Pancreas (tissue), 10 donors: ENCODE data around the gene CCBE1. TPM values are rescaled to one million over a fixed set of nuclear protein-coding genes. Genes with fewer than 3 reads are reported as not detected.
A peak's percentile ranks its signal among the peaks of the same experiment; 100 is the strongest.

ENCODE experiments used
- ATAC-seq, 4 donors: fragments of 200-7000 bp; cut with Tn5 transposase; one replicate each; pipeline versions ENCODE4 v1.8.0 to v1.9.1; 2020; ENCODE audit warnings: mild to moderate bottlenecking in 4 of 4, moderate library complexity in 4 of 4
- DNase-seq, 6 donors: peaks; one replicate each; pipeline ENCODE4 v3.0.0-alpha.2; 2020
- FAIRE-seq: peaks from 2 replicates; lab custom pipeline; 2012; peaks lifted over from hg19 to GRCh38; lab: Jason Lieb, UNC
- H3K27ac ChIP-seq, 4 donors: fragments of 200-600 bp; sonication (generic); 1 replicate in 3 of 4; 2 replicates in 1 of 4; pipeline versions ENCODE4 v1.5.0 to v1.8.0; 2020
- H3K27me3 ChIP-seq, 4 donors: fragments of 200-600 bp; one replicate each; pipeline ENCODE4 v1.8.0; 2021
- H3K36me3 ChIP-seq, 3 donors: fragments of 200-600 bp; sonication (generic) in 1 of 3; one replicate each; pipeline versions ENCODE4 v1.5.0 to v1.8.0; 2020 to 2021
- H3K4me1 ChIP-seq, 3 donors: fragments of 200-600 bp; one replicate each; pipeline ENCODE4 v1.8.0; 2021
- H3K4me3 ChIP-seq, 4 donors: fragments of 200-600 bp; sonication (generic) in 2 of 4; one replicate each; pipeline versions ENCODE4 v1.5.0 to v1.8.0; 2020 to 2021
- H3K9me3 ChIP-seq, 4 donors: fragments of 200-600 bp; one replicate each; pipeline ENCODE4 v1.8.0; 2021
- WGBS, 2 donors: extraction: QIAGEN DNeasy Blood & Tissue Kit; methylation state at CpG; one replicate each; pipeline ENCODE4 v1.1.7; 2013; 5-methylcytosine and 5-hydroxymethylcytosine counted together
- intact Hi-C, 3 donors: fragments of 100-400 bp; cut with DNase I; formaldehyde crosslinking; loops; one replicate each; pipeline versions ENCODE4 v1.11.1 to v1.14.2; 2022
- polyA plus RNA-seq, 2 donors: library from polyadenylated mRNA; stranded (reverse); fragments of 200-250 nt; gene quantifications; one replicate each; pipeline ENCODE4 v1.2.3, GENCODE V29; 2013
- total RNA-seq, 6 donors: library from RNA; stranded (reverse); fragmentation: NEBNext Ultra II Directional in 4 of 6; extraction: Animal tissue kit (Norgen Biotek cat#: 25700) in 4 of 6; gene quantifications; one replicate each; pipeline versions ENCODE4 v1.2.1 to v1.2.4, GENCODE V29; 2021 to 2023
- TF ChIP-seq, protein P1 (sequence below), 4 donors: fragments of 200-600 bp; sonication (generic) in 3 of 4; IDR thresholded peaks; one replicate each; pipeline versions ENCODE4 v1.5.0 to v1.8.0; 2021; ENCODE audit warnings: antibody characterized with exemption in 4 of 4
- donor health status: healthy with polysubstance abuse.
- donor health status: DM: no; HTN: no; CAD: no; lungs with moderate emphysema.
- donor health status: DM: no; HTN: no; CAD: no.
- donor health status: control.
- donor health status: control.
- donor health status: Bipolar disorder and iron deficiency.
- donor health status: DM: yes; HTN: yes; CAD: no.
- donor health status: DM: no; HTN: no; CAD: no.
- donor health status: DM: no; HTN: no; CAD: no.
- donor health status: DM: yes; HTN: yes; CAD: no.

The CCBE1 gene
- total RNA-seq (1 to 10 TPM in 1 of 6 donors, under 1 TPM in 5; 0.14 to 1.5 (median 0.59) TPM), polyA plus RNA-seq (under 1 TPM; 0.08 to 0.77 TPM)

DNA sequence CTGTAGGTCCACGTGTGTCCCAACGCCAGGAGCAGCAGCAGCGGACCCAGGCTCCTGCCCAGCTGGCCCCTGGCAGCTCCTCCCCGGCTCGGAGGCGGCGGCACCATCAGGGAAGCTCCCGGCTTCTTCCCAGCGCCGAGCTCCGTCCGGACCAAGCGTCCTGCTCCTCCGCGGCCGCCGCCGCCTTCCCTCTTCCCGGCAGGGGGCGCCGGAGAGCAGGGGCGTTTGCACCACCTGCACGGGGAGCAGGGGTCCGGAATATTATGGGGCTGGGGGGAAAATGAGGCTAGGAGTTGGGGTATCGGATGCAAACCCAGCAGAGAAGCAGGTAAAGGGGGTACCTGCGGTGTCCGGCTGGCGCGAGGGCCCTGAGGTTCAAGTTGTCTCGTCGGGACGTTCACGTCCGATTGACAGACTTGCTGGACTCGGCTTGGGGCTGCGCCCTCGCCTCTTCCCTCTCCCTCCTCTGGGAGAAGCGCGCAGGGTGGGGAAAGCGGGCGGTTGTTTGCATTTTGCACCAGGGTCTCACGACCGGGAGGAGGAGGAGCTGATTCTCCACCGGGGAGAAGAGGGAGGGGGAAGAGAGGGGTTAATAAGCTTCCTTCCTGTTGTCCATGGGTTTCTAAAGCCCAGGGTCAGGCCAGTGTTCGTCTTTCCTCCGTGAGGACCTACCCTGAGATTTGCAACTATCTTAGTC, at the start of gene CCBE1:
TSS of gene CCBE1 (minus strand) at position 188 of the 697 bp plus-strand sequence.
- TF ChIP-seq, protein P1, sequence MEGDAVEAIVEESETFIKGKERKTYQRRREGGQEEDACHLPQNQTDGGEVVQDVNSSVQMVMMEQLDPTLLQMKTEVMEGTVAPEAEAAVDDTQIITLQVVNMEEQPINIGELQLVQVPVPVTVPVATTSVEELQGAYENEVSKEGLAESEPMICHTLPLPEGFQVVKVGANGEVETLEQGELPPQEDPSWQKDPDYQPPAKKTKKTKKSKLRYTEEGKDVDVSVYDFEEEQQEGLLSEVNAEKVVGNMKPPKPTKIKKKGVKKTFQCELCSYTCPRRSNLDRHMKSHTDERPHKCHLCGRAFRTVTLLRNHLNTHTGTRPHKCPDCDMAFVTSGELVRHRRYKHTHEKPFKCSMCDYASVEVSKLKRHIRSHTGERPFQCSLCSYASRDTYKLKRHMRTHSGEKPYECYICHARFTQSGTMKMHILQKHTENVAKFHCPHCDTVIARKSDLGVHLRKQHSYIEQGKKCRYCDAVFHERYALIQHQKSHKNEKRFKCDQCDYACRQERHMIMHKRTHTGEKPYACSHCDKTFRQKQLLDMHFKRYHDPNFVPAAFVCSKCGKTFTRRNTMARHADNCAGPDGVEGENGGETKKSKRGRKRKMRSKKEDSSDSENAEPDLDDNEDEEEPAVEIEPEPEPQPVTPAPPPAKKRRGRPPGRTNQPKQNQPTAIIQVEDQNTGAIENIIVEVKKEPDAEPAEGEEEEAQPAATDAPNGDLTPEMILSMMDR (IDR thresholded peaks at IDR 0.05): peak; percentile 64 to 80 (median 72)
- H3K4me1 ChIP-seq: peaks cover 0 to 5% (median 0%) of the 10 kb centered on the region in 3 donors
- H3K9me3 ChIP-seq: no peaks in the 10 kb centered on the region
- ATAC-seq (peak; percentile 83 to 94 (median 90)), FAIRE-seq (no peak), DNase-seq (peak; percentile 16 to 90 (median 58))
- peaks cover 0 to 36% (median 8%) of the 10 kb centered on the region in 4 donors for H3K27me3 ChIP-seq
- WGBS, 2 donors: 1% methylated on average over 44 to 46 of the region's 46 CpGs
- H3K36me3 ChIP-seq: no peaks in the 10 kb centered on the region
- intact Hi-C loops: no loop called here
- no peak within 1 kb of the TSS for H3K27ac ChIP-seq
- H3K4me3 ChIP-seq: peak within 1 kb of the TSS in 2 of 4 donors; percentile 26 to 39

DNA sequence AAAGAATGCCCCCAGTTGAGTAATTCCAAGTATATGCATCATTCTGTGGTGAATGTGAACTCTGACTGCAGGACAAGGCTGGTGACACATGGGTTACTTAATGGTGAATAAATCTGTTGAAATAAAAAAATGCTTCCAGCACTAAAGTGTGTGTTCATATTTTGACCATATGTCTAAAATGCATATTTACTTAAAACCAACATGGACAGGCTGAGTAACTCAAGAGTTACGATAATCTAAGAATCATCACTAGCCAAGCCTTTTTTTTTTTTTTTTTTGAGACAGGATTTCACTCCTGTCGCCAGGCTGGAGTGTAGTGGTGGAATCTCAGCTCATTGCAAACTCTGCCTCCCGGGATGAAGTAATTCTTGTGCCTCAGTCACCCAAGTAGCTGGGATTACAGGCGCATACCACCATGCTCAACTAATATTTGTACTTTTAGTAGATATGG, 47.1 kb upstream of the CCBE1 start:
- ATAC-seq (peak in 1 of 4 donors; percentile 37), DNase-seq (no peak), FAIRE-seq (no peak)
- Histone ChIP-seq H3K9me3 (no peaks in the 10 kb centered on the region), H3K27me3 (no peaks in the 10 kb centered on the region), H3K4me1 (no peaks in the 10 kb centered on the region), H3K4me3 (no peak overlapping the region), H3K36me3 (no peaks in the 10 kb centered on the region), H3K27ac (no peak overlapping the region)
- intact Hi-C loops: no loop called here
- TF ChIP-seq, protein P1 (IDR thresholded peaks at IDR 0.05): no peak
- 61 to 62% methylated on average over 4 of the region's 4 CpGs for WGBS, 2 donors

DNA sequence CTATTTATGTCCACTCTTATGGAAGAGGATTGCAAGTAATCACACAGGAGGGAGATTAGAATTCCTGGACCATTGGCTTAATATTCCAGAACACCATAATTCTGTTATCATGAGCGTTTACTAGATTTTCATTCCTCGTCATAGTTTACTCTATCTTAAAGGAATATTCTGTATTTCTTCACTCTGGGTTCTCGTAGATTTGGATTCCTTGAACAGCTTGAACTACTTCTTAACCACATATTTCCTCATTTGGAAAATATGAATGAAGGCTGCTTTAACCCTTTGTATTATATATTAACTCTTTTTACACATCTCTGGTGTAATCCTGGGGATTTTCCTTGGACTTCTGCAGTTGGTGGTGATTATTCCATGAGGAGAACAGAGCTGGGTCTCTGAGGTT, 46.3 kb upstream of the CCBE1 start:
- no peaks in the 10 kb centered on the region for H3K27me3 ChIP-seq
- H3K27ac ChIP-seq: no peak overlapping the region
- no peaks in the 10 kb centered on the region for H3K36me3 ChIP-seq
- H3K9me3 ChIP-seq: no peaks in the 10 kb centered on the region
- FAIRE-seq: no peak
- WGBS, 2 donors: 57 to 60% methylated on average over 3 of the region's 3 CpGs
- H3K4me1 ChIP-seq: no peaks in the 10 kb centered on the region
- intact Hi-C loops: no loop called here
- no peak for DNase-seq
- no peak overlapping the region for H3K4me3 ChIP-seq
- TF ChIP-seq, protein P1 (IDR thresholded peaks at IDR 0.05): no peak
- ATAC-seq: no peak

DNA sequence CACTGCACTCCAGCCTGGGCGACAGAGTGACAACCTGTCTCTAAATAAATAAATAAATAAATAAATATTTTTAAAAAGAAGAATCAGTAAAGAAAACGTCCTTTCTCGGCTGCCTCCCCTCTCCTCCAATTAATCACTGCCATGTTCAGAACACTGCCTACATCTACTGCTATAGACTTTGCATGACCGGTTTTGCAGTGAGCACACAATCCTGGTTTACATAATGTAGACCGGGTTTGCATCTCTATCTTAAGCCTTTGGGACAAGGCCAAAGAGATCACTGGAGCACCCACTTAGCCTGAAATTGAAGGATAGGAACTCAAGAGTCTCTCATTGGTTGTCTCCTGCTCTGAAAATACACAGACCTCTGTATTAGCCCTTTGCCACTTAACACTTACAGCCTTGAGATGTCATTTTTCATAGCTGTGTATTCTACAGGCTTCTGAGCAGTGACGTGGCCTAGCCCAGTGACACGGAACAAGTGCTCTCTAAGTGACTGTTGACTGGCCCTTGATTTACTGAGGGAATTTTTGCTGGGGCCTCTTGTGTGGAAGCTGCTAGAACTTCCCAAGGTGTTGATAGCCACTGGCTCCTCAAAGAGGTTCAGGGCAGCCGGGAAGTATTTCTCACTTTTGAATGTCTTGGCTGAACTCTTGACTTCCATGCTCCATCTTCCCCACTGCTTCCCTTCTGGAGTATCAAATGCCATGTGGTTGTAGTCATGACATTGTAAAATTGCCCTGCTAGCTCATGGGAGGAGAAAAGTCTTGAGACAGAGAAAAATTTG, 45.3 kb upstream of the CCBE1 start:
- Histone ChIP-seq H3K27ac (no peak overlapping the region), H3K4me3 (no peak overlapping the region), H3K36me3 (no peaks in the 10 kb centered on the region), H3K4me1 (no peaks in the 10 kb centered on the region), H3K27me3 (no peaks in the 10 kb centered on the region), H3K9me3 (no peaks in the 10 kb centered on the region)
- no peak for ATAC-seq
- 48 to 54% methylated on average over 8 of the region's 8 CpGs for WGBS, 2 donors
- no peak for FAIRE-seq
- intact Hi-C loops: no loop called here
- no peak for DNase-seq
- TF ChIP-seq, protein P1 (IDR thresholded peaks at IDR 0.05): no peak
